Measurements from ENCODE around the gene LRRC56. TPM values are rescaled to one million over a fixed set of nuclear protein-coding genes. Genes with fewer than 3 reads are reported as not detected.

Gene LRRC56
- total and polyA plus RNA-seq, 9 of the 15 experiments (the other 6 are each of a cell fraction or from before 2014, with no cell fraction given), result 0.03 to 4.5 (median 1.0) TPM; not detected in 1

DNA sequence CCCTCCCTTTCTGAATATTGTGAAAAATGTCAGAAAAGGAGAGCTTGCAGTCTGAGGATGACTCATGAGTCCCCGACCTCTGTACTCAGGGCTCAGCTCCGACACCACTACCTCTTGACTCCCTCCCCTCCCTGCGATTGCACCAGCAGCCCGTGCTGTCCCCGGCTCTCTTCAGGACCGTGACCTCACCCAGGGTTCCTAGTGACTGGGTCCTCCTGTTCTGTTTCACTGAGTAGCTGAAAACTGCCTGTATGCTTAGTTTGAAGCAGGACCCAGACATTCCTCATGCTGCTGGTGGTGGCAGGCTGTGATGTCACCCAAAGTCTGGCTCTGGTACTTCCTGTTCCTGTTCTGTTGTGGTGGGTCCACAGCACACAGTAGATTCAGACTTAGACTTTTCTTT is 50.7 kb downstream of the LRRC56 start (continued):
- TF ChIP-seq HNRNPL (IDR thresholded peaks at IDR 0.05; ENCODE audit: low read depth, low read length) (no peak), GABPB2 (CRISPR knock-in tag; conservative IDR thresholded peaks at IDR 0.05) (no peak), ZC3H4 (CRISPR knock-in tag; IDR thresholded peaks at IDR 0.05; ENCODE audit: borderline replicate concordance) (no peak), ZNF639 (CRISPR knock-in tag; conservative IDR thresholded peaks at IDR 0.05 in 1 of 2, IDR thresholded peaks at IDR 0.05 in 1 of 2) (no peak), RHOXF2B (CRISPR knock-in tag; conservative IDR thresholded peaks at IDR 0.05) (no peak), MAX (CRISPR knock-in tag; IDR thresholded peaks at IDR 0.05) (peak; percentile 52; the same call in 1 of the 2 replicates), ILF3 (IDR thresholded peaks at IDR 0.05; ENCODE audit: borderline replicate concordance) (no peak), SIN3A (IDR thresholded peaks at IDR 0.05; ENCODE audit: borderline replicate concordance in 2 of 2, control insufficient read depth in 1 of 2, low read depth in 2 of 2, low read length in 2 of 2) (no peak), MTA2 (IDR thresholded peaks at IDR 0.05; ENCODE audit: low read depth) (no peak), SUPT5H (IDR thresholded peaks at IDR 0.05) (no peak), SMARCA5 (IDR thresholded peaks at IDR 0.05) (no peak; the same call in 1 of the 2 replicates), ZEB2 (IDR thresholded peaks at IDR 0.05) (no peak), FOXA3 (CRISPR knock-in tag; conservative IDR thresholded peaks at IDR 0.05 in 1 of 2, IDR thresholded peaks at IDR 0.05 in 1 of 2) (no peak), NR1H2 (CRISPR knock-in tag; IDR thresholded peaks at IDR 0.05) (no peak), FOSL1 (tag; conservative IDR thresholded peaks at IDR 0.05) (peak; percentile 86), HNRNPUL1 (IDR thresholded peaks at IDR 0.05; ENCODE audit: low read length) (no peak), FOXP4 (CRISPR knock-in tag; IDR thresholded peaks at IDR 0.05; ENCODE audit: borderline replicate concordance) (no peak), CBX1 (IDR thresholded peaks at IDR 0.05; ENCODE audit: low read depth) (no peak), SOX6 (IDR thresholded peaks at IDR 0.05) (no peak), NCOA1 (IDR thresholded peaks at IDR 0.05; ENCODE audit: low read depth) (no peak)
- TF ChIP-seq, protein P1, sequence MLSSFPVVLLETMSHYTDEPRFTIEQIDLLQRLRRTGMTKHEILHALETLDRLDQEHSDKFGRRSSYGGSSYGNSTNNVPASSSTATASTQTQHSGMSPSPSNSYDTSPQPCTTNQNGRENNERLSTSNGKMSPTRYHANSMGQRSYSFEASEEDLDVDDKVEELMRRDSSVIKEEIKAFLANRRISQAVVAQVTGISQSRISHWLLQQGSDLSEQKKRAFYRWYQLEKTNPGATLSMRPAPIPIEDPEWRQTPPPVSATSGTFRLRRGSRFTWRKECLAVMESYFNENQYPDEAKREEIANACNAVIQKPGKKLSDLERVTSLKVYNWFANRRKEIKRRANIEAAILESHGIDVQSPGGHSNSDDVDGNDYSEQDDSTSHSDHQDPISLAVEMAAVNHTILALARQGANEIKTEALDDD (IDR thresholded peaks at IDR 0.05), result no peak
